Panc1 (cell line): ENCODE results near the gene INSYN1.

Source experiments
- POLR2AphosphoS5 ChIP-seq: IDR thresholded peaks from 2 replicates; pipeline ENCODE4 v1.6.1; 2012; ENCODE audit warnings: mild to moderate bottlenecking, low read depth, low read length, moderate library complexity
- TF ChIP-seq, protein P1 (sequence below), 2 experiments: IDR thresholded peaks; 2 replicates each; pipeline ENCODE4 v1.6.1; 2011 to 2012; ENCODE audit warnings: low read depth in 2 of 2, control low read depth in 1 of 2, low read length in 1 of 2, mild to moderate bottlenecking in 1 of 2, moderate library complexity in 1 of 2; ENCODE audit not compliant: insufficient read depth in 1 of 2
- TF ChIP-seq, protein P2 (sequence below): fragments of 450-650 bp; IDR thresholded peaks from 2 replicates; pipeline ENCODE4 v1.5.1; 2017; ENCODE audit warnings: mild to moderate bottlenecking

DNA sequence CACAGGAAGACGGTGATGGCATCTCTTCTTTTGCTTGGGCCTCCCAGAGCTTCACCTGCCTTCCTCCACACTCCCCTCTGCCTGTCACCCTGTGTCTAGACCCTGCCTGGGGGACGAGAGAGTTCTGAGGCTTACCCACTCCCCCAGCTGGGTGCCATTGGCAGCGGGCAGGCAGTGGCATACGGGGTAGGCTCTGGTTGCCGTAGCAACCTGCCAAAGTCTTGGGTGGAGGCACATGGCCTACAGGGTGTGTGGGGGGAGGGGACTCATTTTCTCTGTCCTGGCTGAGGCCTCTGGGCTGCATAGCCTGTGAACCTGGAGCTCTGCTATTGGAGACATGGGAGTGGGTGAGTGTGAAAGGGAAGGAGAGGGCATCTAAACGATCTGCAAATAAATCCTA, 4.4 kb downstream of the INSYN1 start:
- TF ChIP-seq, protein P1, sequence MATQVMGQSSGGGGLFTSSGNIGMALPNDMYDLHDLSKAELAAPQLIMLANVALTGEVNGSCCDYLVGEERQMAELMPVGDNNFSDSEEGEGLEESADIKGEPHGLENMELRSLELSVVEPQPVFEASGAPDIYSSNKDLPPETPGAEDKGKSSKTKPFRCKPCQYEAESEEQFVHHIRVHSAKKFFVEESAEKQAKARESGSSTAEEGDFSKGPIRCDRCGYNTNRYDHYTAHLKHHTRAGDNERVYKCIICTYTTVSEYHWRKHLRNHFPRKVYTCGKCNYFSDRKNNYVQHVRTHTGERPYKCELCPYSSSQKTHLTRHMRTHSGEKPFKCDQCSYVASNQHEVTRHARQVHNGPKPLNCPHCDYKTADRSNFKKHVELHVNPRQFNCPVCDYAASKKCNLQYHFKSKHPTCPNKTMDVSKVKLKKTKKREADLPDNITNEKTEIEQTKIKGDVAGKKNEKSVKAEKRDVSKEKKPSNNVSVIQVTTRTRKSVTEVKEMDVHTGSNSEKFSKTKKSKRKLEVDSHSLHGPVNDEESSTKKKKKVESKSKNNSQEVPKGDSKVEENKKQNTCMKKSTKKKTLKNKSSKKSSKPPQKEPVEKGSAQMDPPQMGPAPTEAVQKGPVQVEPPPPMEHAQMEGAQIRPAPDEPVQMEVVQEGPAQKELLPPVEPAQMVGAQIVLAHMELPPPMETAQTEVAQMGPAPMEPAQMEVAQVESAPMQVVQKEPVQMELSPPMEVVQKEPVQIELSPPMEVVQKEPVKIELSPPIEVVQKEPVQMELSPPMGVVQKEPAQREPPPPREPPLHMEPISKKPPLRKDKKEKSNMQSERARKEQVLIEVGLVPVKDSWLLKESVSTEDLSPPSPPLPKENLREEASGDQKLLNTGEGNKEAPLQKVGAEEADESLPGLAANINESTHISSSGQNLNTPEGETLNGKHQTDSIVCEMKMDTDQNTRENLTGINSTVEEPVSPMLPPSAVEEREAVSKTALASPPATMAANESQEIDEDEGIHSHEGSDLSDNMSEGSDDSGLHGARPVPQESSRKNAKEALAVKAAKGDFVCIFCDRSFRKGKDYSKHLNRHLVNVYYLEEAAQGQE (IDR thresholded peaks at IDR 0.05; ENCODE audit: insufficient read depth in 1 of 2, low read depth in 2 of 2, low read length in 1 of 2) = no peak
- TF ChIP-seq, protein P2, sequence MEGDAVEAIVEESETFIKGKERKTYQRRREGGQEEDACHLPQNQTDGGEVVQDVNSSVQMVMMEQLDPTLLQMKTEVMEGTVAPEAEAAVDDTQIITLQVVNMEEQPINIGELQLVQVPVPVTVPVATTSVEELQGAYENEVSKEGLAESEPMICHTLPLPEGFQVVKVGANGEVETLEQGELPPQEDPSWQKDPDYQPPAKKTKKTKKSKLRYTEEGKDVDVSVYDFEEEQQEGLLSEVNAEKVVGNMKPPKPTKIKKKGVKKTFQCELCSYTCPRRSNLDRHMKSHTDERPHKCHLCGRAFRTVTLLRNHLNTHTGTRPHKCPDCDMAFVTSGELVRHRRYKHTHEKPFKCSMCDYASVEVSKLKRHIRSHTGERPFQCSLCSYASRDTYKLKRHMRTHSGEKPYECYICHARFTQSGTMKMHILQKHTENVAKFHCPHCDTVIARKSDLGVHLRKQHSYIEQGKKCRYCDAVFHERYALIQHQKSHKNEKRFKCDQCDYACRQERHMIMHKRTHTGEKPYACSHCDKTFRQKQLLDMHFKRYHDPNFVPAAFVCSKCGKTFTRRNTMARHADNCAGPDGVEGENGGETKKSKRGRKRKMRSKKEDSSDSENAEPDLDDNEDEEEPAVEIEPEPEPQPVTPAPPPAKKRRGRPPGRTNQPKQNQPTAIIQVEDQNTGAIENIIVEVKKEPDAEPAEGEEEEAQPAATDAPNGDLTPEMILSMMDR = no peak
- no peak for TF ChIP-seq POLR2AphosphoS5
